Muscle layer of duodenum (tissue), 2 donors: Measurements from ENCODE around the gene SLC16A9.

ENCODE experiments used
- H3K27ac ChIP-seq: one replicate; pipeline ENCODE4 v1.7.0; 2013; ENCODE audit warnings: mild to moderate bottlenecking, low read length
- H3K27me3 ChIP-seq: one replicate; pipeline ENCODE4 v1.7.0; 2013; ENCODE audit warnings: low read depth, mild to moderate bottlenecking, control low read depth, low read length
- H3K36me3 ChIP-seq, 2 donors: one replicate each; pipeline ENCODE4 v1.7.0; 2013; ENCODE audit warnings: low read length in 2 of 2, control low read depth in 1 of 2, mild to moderate bottlenecking in 1 of 2; ENCODE audit not compliant: insufficient read depth in 2 of 2, control insufficient read depth in 1 of 2
- H3K4me1 ChIP-seq, 2 donors: one replicate each; pipeline ENCODE4 v1.7.0; 2013; ENCODE audit warnings: low read length in 2 of 2, mild to moderate bottlenecking in 2 of 2, control low read depth in 1 of 2, moderate library complexity in 1 of 2; ENCODE audit not compliant: insufficient read depth in 2 of 2, control insufficient read depth in 1 of 2
- H3K4me3 ChIP-seq, 2 donors: one replicate each; pipeline ENCODE4 v1.7.0; 2013; ENCODE audit warnings: low read length in 2 of 2, low read depth in 1 of 2, mild to moderate bottlenecking in 1 of 2
- H3K9me3 ChIP-seq, 2 donors: one replicate each; pipeline ENCODE4 v1.7.0; 2013; ENCODE audit warnings: low read length in 2 of 2, control low read depth in 1 of 2, mild to moderate bottlenecking in 1 of 2; ENCODE audit not compliant: control insufficient read depth in 1 of 2
- donor health status: healthy.

SLC16A9 gene

GRCh38 chr10:59601985-59602384, 107.7 kb downstream of the SLC16A9 start:
- Histone ChIP-seq H3K27ac (no peak overlapping the region), H3K9me3 (no peaks in the 10 kb centered on the region), H3K4me3 (no peak overlapping the region), H3K4me1 (no peaks in the 10 kb centered on the region), H3K36me3 (no peaks in the 10 kb centered on the region), H3K27me3 (no peaks in the 10 kb centered on the region)
